GM18526 (cell line): Measurements from ENCODE around the gene BCL3.

Experiments
- POLR2A ChIP-seq: IDR thresholded peaks from 3 replicates; pipeline ENCODE4 v1.6.1; 2011; ENCODE audit not compliant: insufficient read length; ENCODE audit errors: extremely low read depth

BCL3 gene

GRCh38 chr19:44746616-44746945 is 1.9 kb upstream of the BCL3 start:
- no peak for TF ChIP-seq POLR2A

- TF ChIP-seq POLR2A = peak; percentile 49
Measured at GRCh38 chr19:44746946-44747738, 1.4 kb upstream of the BCL3 start.

GRCh38 chr19:44747739-44748425 is 626 bp upstream of the BCL3 start:
- no peak for TF ChIP-seq POLR2A

GRCh38 chr19:44749292-44749691 is 784 bp downstream of the BCL3 start:
- no peak for TF ChIP-seq POLR2A

- no peak for TF ChIP-seq POLR2A
Measured at GRCh38 chr19:44749994-44750393, 1.5 kb downstream of the BCL3 start.

- no peak for TF ChIP-seq POLR2A
Measured at GRCh38 chr19:44752123-44752815, 3.8 kb downstream of the BCL3 start.

- TF ChIP-seq POLR2A = no peak
Measured at GRCh38 chr19:44752816-44753625, 4.5 kb downstream of the BCL3 start.

- no peak for TF ChIP-seq POLR2A
Measured at GRCh38 chr19:44753626-44753931, 5.1 kb downstream of the BCL3 start.

GRCh38 chr19:44753932-44754749 is 5.6 kb downstream of the BCL3 start:
- peak; percentile 55 for TF ChIP-seq POLR2A

- TF ChIP-seq POLR2A = no peak
Measured at GRCh38 chr19:44754750-44755080, 6.2 kb downstream of the BCL3 start.

GRCh38 chr19:44755219-44755618 is 6.7 kb downstream of the BCL3 start:
- no peak for TF ChIP-seq POLR2A

- TF ChIP-seq POLR2A = no peak
Measured at GRCh38 chr19:44756089-44756562, 7.6 kb downstream of the BCL3 start.

- no peak for TF ChIP-seq POLR2A
Measured at GRCh38 chr19:44757057-44757734, 8.7 kb downstream of the BCL3 start.
